GM18508 (cell line): ENCODE measurements around the gene INF2.

ENCODE experiments used
- ATAC-seq: cut with Tn5 transposase; IDR thresholded peaks from one replicate; pipeline ENCODE4 v1.9.1; 2021; ENCODE audit warnings: moderate number of reproducible peaks; ENCODE audit not compliant: insufficient read depth, unreplicated experiment

Gene INF2

GRCh38 chr14:104731320-104732294 lies 42.2 kb downstream of the INF2 start:
- ATAC-seq = no peak

DNA sequence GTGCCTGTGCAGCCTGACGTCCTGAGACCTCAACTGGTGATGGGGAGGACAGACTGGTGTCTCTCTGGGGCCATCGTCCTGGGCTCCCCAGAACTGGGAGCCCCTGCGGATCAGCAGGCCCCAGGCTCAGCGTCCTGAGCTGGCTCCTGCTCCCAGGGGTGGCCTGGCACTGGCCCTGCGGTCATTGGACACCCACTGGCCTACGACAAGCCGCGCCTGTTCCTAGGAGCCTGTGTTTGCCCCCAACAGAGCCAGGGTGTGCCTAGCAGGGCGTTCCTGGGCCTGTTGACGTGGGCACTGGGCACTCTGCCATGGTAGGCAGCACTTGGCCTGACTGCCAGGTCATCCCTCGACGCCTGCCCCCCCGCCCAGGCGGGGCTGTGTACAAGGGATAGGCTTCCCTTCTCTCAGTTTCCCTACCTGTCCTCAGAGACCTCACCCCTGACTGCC lies 43.0 kb downstream of the INF2 start:
- no peak for ATAC-seq

DNA sequence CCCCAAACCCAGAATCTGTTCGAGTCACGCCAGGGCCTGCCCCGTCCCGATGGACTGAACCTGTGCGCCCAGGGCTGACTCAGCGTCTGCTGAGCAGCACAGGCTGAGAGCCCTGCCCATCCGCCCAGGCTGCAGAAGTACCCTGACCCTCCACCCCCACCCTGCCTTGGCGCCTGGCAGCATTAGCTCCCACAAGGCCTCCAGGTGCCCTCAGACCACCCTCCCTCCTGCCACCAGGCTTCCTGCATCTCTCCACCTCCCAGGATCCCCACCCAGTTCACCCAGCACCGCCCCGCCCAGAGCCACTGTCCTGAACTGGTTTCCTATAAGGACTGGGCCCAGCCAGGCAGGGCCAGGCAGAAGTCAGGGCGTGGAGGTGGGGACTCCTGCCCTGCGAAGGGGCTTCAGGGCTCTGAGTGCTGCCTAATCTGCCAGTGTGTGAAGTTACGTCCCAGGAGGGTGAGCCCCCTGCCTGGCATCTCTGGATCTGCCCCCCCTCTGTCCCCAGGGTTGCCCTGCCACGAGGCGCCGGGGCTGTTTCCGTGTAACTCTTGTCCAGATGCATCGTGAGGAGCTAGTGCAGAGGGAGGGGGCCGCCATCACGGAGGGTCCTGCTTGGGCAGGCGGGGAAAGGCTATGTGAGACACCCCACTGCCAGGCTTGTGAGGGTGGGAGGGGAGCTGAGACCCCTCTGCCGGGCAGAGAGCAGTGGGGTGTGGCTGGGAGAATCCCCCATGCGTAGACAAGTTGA lies 43.7 kb downstream of the INF2 start:
- ATAC-seq = no peak

GRCh38 chr14:104734051-104734587 lies 44.7 kb downstream of the INF2 start:
- ATAC-seq = no peak

DNA sequence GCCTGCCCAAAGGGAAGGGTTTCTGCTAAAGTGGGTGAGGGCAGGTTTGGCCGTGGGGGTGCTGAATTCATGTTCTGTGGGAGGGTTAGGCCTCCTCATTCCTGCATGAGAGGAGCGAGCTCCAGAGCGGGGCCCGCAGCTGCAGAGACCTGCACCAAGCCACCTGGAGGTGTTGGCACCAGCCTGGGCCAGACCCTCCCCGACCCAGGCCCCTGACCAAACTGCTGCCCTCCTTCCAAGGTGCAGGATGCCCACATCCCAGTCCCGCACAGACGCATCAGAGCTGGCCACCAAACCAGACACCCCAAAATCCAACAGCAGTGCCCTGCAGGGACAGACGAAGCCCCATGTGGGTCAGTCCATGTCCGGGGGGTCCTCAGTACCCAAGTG lies 45.2 kb downstream of the INF2 start:
- no peak for ATAC-seq

- ATAC-seq = no peak
Observed at GRCh38 chr14:104734991-104735779, 45.8 kb downstream of the INF2 start.

DNA sequence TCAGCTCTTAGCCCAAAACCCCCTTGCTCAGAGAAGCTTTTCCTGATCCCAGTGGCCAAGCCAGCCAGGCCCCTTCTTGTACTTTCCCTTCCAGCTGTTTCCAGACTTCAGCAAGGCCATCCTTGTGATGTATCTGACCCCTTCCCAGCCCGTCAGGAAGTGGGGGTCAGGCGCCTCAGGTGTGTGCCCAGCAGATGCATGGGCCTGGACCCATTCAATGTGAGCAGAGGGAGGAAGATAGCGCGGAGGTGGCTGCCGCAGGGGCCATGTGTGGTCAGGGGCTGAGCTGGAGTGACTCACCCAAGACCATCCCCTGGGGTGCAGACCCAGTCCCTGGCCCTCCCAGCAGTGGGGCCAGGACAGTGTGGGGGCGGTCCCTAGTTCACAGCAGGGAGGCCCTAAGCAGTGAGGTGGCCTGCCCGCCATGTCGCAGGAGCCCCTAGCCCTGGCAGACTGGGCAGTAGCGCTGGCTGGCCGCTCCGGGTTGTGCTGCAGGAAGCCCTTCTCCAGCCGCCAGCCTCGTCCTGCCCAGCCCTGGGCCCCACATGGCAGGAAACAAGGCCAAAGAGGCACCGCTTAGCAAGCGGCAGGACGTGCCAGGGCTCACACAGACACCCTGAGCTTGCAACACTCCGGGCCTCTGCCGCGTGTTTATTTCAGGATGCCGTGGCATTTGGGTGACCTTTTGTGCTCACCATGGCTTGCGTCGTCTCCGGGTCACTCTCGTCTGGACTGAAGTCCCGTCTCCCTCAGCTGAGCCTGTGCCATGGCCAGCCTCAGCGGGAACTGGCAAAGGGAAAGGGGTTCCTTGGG lies 46.6 kb downstream of the INF2 start:
- no peak for ATAC-seq

GRCh38 chr14:104738375-104739019 lies 49.1 kb downstream of the INF2 start:
- ATAC-seq = no peak

GRCh38 chr14:104739026-104739425 lies 49.6 kb downstream of the INF2 start:
- no peak for ATAC-seq

- no peak for ATAC-seq
Observed at GRCh38 chr14:104739546-104740516, 50.4 kb downstream of the INF2 start.

DNA sequence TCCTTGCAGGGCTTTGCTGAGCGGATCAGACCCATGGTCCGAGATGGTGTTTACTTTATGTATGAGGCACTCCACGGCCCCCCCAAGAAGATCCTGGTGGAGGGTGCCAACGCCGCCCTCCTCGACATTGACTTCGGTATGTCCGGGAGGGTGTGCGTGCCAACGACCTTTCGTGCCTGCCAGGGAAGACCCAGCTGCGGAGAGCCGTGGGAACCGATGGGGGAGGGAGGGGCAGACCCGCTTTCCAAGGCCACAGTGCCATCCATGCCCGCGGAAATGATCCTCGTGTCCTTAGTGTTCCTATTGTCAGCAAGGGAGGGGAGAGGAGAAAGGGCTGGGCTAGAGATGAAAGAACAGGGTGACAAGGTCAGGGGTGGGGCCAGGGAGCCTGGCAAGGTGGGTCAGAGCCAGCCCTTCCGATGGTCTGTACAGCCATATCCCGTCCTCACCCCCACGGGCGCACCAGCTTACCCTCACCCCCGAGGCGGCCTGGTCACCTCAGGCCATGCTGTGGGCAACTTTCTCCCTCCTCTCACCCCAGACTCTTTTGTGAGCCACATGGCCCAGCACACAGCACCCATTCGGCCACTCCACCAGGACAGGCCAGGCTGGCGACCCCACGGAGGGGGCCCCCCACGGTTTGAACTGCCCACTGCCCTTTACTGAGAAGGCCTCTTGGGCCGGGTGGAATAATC lies 51.8 kb downstream of the INF2 start:
- ATAC-seq = no peak

GRCh38 chr14:104741803-104742251 lies 52.4 kb downstream of the INF2 start:
- no peak for ATAC-seq

DNA sequence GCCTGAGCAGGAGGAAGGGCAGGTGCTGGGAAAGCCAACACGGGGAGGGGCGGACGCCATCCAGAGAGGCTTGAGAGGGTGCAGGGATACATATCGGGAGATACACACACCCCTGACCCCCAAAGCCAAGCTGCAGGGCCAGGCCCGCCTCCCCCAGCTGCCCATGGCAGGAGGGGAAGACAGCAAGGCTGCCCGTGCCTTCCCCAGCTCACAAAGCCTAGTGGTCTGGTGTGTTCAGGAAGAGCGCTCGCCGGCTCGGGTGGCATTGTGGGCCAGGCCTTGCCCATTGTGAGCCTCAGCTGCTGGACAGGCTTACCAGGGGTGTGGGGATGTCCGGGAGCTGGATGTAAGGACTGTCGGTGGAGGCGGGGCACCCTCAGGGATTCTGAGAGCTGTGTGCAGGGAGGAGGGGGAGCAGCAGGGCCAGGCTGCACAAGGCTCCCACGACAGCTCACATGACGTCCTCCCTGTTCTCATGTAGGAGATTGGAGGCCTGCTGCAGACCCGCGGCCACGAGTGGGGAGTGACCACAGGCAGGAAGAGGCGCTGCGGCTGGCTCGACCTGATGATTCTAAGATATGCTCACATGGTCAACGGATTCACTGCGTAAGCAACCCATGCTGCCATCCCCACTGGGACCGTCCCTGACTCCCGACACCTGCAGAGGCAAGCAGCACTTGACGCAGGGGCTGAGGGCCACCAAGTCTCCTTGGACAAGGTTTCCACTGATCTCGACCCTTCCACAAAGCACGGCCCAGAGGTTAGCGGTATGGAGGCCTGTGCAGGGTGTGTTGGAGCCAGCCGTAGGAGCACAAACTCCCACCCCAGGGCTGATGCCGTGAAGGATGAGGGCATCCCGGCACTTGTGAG lies 53.4 kb downstream of the INF2 start:
- ATAC-seq = no peak

GRCh38 chr14:104743461-104744380 lies 54.3 kb downstream of the INF2 start:
- ATAC-seq = no peak

DNA sequence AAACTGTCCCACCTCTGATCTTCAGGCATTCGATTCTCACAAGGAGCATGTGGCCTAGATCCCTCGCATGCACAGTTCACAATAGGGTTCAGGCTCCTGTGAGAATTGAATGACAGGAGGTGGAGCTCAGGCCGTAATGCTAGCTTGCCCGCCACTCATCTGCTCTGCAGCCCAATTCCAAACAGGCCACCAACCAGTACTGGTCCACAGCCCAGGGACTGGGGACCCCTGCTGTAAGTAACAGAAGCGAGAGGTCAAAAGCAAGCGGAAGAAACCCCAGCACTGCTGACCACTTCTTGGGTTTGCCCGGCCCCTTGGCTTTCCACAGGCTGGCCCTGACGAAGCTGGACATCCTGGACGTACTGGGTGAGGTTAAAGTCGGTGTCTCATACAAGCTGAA lies 55.1 kb downstream of the INF2 start:
- no peak for ATAC-seq
